ENCODE measurements around the gene COPA.

- TF ChIP-seq, protein P1, sequence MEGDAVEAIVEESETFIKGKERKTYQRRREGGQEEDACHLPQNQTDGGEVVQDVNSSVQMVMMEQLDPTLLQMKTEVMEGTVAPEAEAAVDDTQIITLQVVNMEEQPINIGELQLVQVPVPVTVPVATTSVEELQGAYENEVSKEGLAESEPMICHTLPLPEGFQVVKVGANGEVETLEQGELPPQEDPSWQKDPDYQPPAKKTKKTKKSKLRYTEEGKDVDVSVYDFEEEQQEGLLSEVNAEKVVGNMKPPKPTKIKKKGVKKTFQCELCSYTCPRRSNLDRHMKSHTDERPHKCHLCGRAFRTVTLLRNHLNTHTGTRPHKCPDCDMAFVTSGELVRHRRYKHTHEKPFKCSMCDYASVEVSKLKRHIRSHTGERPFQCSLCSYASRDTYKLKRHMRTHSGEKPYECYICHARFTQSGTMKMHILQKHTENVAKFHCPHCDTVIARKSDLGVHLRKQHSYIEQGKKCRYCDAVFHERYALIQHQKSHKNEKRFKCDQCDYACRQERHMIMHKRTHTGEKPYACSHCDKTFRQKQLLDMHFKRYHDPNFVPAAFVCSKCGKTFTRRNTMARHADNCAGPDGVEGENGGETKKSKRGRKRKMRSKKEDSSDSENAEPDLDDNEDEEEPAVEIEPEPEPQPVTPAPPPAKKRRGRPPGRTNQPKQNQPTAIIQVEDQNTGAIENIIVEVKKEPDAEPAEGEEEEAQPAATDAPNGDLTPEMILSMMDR (IDR thresholded peaks at IDR 0.05 in 8 of 11, conservative IDR thresholded peaks at IDR 0.05 in 3 of 11): no peak
- TF ChIP-seq POLR2AphosphoS5 (IDR thresholded peaks at IDR 0.05) (no peak), POLR2A (IDR thresholded peaks at IDR 0.05) (no peak)
Measured at GRCh38 chr1:160251011-160251410, 92.0 kb downstream of the COPA start.
